ENCODE results near the gene ATP1A1.

The ATP1A1 gene

DNA sequence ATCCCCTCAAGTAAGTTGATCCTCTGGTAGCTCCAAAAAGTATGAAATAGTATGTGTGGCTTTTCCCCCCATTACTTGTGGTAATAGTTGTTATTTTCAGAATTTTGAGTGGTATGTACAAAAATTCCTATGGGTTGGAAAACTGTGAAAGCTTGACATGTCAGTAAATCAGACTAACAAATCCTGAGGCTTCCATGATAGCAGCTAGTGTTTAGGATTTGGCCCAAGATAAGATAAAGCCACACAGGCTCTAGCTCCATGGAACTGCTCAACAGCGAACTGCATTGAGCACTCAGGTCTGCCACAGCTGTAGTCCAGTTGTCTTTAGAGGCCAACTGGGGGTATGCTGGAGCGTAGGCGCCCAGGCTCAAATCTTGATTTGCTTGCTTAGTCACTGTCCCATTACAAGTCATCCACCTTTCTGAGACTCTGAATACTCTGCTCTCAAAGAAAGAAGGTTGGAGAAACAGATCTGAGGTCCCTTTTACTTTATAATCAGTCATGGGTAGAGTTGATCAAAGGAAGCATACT, 28.7 kb downstream of the ATP1A1 start:
- no peak overlapping the region for H3K27ac ChIP-seq (ENCODE audit: insufficient read depth, low read depth, low read length, poor library complexity, severe bottlenecking)
- peaks cover 85% of the 10 kb centered on the region for H3K36me3 ChIP-seq (ENCODE audit: control insufficient read depth, insufficient read depth, low read length)
- H3K27me3 ChIP-seq (ENCODE audit: control insufficient read depth, insufficient read depth, low read length, poor library complexity, severe bottlenecking) = no peaks in the 10 kb centered on the region
- 95 to 96% methylated on average over 3 of the region's 3 CpGs for WGBS, 2 experiments
- no peaks in the 10 kb centered on the region for H3K9me3 ChIP-seq (ENCODE audit: control insufficient read depth, low read length)
- no peak overlapping the region for H3K4me3 ChIP-seq (ENCODE audit: insufficient read depth, low read depth, low read length)
- no peaks in the 10 kb centered on the region for H3K4me1 ChIP-seq (ENCODE audit: control insufficient read depth, insufficient read depth, low read length)

DNA sequence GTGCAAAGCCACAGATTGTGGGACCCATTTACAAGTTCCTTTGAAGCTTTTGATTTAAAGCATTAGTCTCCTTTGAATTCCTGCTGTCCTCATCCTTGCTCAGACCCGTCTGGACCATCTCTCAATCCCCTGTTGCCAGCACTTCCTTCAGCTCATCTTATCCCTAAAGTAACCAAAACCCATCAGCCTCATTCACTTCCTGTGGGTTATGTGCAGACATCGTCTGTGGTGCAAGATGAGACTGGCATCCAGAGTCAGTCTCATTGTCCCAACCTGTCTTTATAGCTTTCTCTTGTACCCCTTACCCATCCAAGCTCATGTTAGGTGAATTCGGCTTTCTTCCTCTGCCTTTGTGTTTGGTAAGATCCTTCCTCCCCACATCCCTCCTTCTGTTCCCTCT, 29.3 kb downstream of the ATP1A1 start:
- peaks cover 79% of the 10 kb centered on the region for H3K36me3 ChIP-seq (ENCODE audit: control insufficient read depth, insufficient read depth, low read length)
- no peak overlapping the region for H3K4me3 ChIP-seq (ENCODE audit: insufficient read depth, low read depth, low read length)
- H3K27me3 ChIP-seq (ENCODE audit: control insufficient read depth, insufficient read depth, low read length, poor library complexity, severe bottlenecking) = no peaks in the 10 kb centered on the region
- no peaks in the 10 kb centered on the region for H3K4me1 ChIP-seq (ENCODE audit: control insufficient read depth, insufficient read depth, low read length)
- no peak overlapping the region for H3K27ac ChIP-seq (ENCODE audit: insufficient read depth, low read depth, low read length, poor library complexity, severe bottlenecking)
- WGBS, 2 experiments = 94 to 95% methylated on average over 3 of the region's 3 CpGs
- no peaks in the 10 kb centered on the region for H3K9me3 ChIP-seq (ENCODE audit: control insufficient read depth, low read length)

DNA sequence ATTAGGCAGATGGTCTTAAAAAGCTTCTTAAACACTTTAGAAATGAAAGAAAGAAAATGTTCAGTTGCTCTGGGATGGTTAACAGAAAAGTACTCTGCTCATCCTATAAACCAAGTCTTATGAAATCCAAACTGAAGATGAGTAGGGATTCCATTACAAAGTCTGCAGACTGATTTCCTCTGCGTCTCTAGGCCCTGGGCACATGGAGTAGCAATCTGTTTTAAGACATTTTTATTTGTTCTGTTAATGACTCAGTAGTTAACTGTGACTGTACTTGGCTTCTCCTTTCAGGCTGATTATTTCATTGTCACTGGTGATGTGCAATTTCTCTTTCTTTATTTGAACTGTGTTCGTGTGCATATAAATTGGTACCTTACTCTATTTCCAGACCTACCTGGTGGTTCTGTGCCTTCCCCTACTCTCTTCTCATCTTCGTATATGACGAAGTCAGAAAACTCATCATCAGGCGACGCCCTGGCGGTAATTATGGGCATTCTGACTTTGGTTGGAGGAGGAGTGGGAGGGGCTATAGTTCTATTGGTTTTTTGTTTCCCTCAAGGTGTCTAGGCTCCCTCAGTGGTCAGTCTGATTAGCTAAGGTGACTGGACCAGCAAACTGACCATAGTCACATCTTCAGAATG, 30.6 kb downstream of the ATP1A1 start:
- H3K27ac ChIP-seq (ENCODE audit: insufficient read depth, low read depth, low read length, poor library complexity, severe bottlenecking) = no peak overlapping the region
- no peak overlapping the region for H3K4me3 ChIP-seq (ENCODE audit: insufficient read depth, low read depth, low read length)
- no peaks in the 10 kb centered on the region for H3K4me1 ChIP-seq (ENCODE audit: control insufficient read depth, insufficient read depth, low read length)
- WGBS, 2 experiments = 96 to 98% methylated on average over 6 to 7 of the region's 7 CpGs
- peaks cover 66% of the 10 kb centered on the region for H3K36me3 ChIP-seq (ENCODE audit: control insufficient read depth, insufficient read depth, low read length)
- no peaks in the 10 kb centered on the region for H3K9me3 ChIP-seq (ENCODE audit: control insufficient read depth, low read length)
- no peaks in the 10 kb centered on the region for H3K27me3 ChIP-seq (ENCODE audit: control insufficient read depth, insufficient read depth, low read length, poor library complexity, severe bottlenecking)

DNA sequence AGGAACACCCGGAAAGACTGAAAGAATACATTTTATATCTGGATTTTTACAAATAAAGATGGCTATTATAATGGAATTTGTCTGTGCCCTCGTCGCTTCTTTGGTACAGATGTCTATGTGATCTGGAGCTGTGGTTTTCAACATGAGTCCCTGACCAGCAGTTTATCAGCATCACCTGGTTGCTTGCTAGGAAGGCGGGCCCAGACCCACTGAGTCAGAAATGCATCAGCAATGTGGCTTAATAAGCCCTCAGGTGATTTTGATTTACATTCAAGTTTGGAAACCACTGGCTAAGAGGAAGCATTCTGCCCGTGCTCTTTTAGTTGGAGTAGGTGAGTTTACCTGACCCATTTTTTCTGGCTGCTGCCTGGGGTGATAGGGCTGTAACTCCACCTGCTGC, 31.7 kb downstream of the ATP1A1 start:
- H3K4me3 ChIP-seq (ENCODE audit: insufficient read depth, low read depth, low read length) = no peak overlapping the region
- H3K27me3 ChIP-seq (ENCODE audit: control insufficient read depth, insufficient read depth, low read length, poor library complexity, severe bottlenecking) = no peaks in the 10 kb centered on the region
- H3K36me3 ChIP-seq (ENCODE audit: control insufficient read depth, insufficient read depth, low read length) = peaks cover 55% of the 10 kb centered on the region
- no peaks in the 10 kb centered on the region for H3K9me3 ChIP-seq (ENCODE audit: control insufficient read depth, low read length)
- 96 to 99% methylated on average over 4 to 5 of the region's 5 CpGs for WGBS, 2 experiments
- H3K27ac ChIP-seq (ENCODE audit: insufficient read depth, low read depth, low read length, poor library complexity, severe bottlenecking) = no peak overlapping the region
- H3K4me1 ChIP-seq (ENCODE audit: control insufficient read depth, insufficient read depth, low read length) = no peaks in the 10 kb centered on the region

DNA sequence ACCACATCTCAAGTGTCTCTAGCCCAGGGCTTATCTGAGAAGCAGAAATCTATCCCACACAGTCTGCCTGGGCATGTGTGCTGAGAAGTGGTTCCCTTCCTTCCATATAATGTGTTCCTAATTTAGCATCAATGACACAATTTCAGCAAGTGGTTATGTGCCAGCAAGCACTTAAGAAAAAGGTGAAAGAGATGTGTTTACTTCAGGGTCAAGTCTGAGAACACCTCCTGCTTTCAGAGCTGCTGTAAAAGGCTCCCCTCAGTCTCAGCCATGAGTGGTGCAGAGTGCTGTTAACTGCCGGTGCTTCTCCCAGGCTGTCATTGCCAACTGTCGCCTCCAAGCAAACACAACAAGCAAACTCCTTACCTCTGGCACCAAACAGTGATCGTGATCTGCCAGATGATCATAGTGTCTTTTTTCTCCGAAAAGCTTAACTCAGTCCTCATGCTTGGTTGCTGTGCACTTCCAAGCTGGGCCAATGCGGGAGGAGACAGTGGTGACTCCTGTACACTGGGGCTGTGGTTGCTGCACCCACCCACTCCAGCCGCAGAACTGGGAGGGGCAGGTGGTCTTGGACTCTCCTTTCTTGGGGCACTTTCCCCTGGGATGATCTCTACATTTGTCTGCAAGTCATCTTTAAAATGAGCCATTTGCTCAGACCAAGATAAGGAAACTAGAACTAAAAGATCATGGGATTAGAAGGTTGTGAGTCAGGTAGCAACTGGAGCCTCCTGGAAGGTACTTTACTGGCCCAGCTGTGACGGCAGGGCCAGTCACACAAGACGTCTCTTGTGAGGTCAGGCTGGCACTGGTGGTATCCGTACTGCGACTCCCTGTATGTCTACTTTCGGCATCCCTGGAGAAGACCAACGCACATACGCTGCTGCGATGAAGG, 32.4 kb downstream of the ATP1A1 start:
- Histone ChIP-seq H3K4me1 (ENCODE audit: control insufficient read depth, insufficient read depth, low read length) (no peaks in the 10 kb centered on the region), H3K4me3 (ENCODE audit: insufficient read depth, low read depth, low read length) (no peak overlapping the region), H3K27me3 (ENCODE audit: control insufficient read depth, insufficient read depth, low read length, poor library complexity, severe bottlenecking) (no peaks in the 10 kb centered on the region), H3K36me3 (ENCODE audit: control insufficient read depth, insufficient read depth, low read length) (peaks cover 47% of the 10 kb centered on the region), H3K9me3 (ENCODE audit: control insufficient read depth, low read length) (no peaks in the 10 kb centered on the region), H3K27ac (ENCODE audit: insufficient read depth, low read depth, low read length, poor library complexity, severe bottlenecking) (no peak overlapping the region)
- WGBS, 2 experiments = 92 to 93% methylated on average over 14 of the region's 14 CpGs

DNA sequence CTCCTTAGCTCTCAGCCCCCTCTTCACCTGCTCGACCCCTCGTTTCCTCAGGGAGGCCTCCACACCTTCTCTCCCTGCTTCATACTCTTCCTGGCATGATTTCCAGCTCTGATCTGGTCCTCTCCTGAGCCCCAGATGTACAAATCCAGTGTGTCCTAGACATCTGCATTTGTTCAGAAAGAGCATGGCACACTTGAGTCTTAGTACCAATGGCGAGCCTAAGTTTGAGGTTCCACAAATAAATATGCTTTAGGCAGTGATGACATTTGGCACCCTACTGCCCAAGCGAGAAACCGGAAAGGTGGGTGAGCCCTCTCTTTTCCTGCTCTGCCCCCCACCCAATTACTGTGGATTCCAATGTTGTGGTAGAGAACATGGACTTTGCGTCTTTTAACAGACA, 34.0 kb downstream of the ATP1A1 start:
- H3K27me3 ChIP-seq (ENCODE audit: control insufficient read depth, insufficient read depth, low read length, poor library complexity, severe bottlenecking) = no peaks in the 10 kb centered on the region
- no peak overlapping the region for H3K4me3 ChIP-seq (ENCODE audit: insufficient read depth, low read depth, low read length)
- H3K36me3 ChIP-seq (ENCODE audit: control insufficient read depth, insufficient read depth, low read length) = peaks cover 32% of the 10 kb centered on the region
- WGBS, 2 experiments = 92 to 96% methylated on average over 6 of the region's 6 CpGs
- H3K9me3 ChIP-seq (ENCODE audit: control insufficient read depth, low read length) = no peaks in the 10 kb centered on the region
- no peaks in the 10 kb centered on the region for H3K4me1 ChIP-seq (ENCODE audit: control insufficient read depth, insufficient read depth, low read length)
- H3K27ac ChIP-seq (ENCODE audit: insufficient read depth, low read depth, low read length, poor library complexity, severe bottlenecking) = no peak overlapping the region

DNA sequence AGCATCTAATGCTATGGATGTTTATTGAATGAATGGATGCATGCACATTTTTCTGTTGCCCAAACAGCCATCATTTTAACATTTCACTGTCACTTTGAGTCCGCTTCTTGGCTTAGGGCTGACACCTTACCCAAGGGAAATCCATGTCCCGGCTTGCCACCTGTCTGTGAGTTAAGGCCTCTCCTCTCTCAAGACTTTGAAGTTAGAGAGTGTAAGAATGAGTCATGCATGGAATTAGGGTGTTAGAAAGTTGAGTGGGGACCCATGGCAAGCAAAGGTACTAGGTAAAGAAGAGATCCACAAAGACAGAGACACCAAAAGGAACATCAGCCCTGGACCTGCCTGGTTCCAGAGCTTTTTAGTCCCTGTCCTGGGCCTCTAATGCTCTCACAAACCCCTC, 35.1 kb downstream of the ATP1A1 start:
- Histone ChIP-seq H3K27ac (ENCODE audit: insufficient read depth, low read depth, low read length, poor library complexity, severe bottlenecking) (no peak overlapping the region), H3K4me1 (ENCODE audit: control insufficient read depth, insufficient read depth, low read length) (no peaks in the 10 kb centered on the region), H3K27me3 (ENCODE audit: control insufficient read depth, insufficient read depth, low read length, poor library complexity, severe bottlenecking) (no peaks in the 10 kb centered on the region), H3K4me3 (ENCODE audit: insufficient read depth, low read depth, low read length) (no peak overlapping the region), H3K36me3 (ENCODE audit: control insufficient read depth, insufficient read depth, low read length) (peaks cover 24% of the 10 kb centered on the region), H3K9me3 (ENCODE audit: control insufficient read depth, low read length) (no peaks in the 10 kb centered on the region)
- 98 to 100% methylated on average over 2 of the region's 2 CpGs for WGBS, 2 experiments

DNA sequence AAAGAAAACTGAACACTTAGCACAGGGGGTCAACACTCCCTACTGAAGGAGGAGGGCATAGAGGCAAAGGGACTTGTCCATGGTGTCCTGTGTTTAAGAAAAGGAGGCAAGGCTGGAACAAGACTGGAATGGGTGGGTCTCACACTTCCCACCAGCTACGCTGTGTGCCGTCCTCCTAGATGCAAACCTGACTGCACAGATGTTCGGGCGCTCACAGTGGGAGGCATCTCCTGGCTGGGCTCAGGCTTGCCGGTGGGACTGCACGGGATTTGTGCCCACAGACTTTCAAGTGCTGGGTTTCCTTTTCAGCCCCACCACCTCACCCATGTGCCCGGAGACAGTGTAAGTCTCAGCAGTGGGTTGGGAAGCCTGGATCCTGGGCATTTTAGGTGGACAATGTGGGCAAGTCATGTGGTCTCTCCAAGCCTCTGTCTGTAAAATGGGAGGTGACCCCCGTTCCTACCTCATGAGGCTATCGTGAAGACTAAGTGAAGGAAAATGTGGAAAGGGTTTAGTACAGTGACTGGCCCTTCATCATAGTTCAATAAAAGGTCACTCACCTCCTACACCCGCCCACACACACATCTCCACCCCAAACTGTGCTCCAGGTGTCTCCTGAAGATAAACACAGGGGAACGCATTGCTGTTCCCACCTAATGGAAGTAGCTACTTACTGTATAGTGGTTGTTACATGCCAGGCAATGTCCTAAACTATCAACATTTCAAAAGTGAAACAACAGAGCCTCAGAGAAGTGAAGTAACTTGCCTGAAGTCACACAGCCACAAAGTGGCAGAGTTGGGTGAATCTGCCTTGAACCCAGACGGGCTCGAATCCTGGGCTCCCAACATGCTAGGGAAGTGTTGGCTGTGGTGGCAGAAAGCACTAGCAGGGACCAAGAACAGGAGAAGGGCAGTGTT, 36.0 kb downstream of the ATP1A1 start:
- H3K27me3 ChIP-seq (ENCODE audit: control insufficient read depth, insufficient read depth, low read length, poor library complexity, severe bottlenecking) = no peaks in the 10 kb centered on the region
- H3K36me3 ChIP-seq (ENCODE audit: control insufficient read depth, insufficient read depth, low read length) = peaks cover 17% of the 10 kb centered on the region
- WGBS, 2 experiments = 93 to 97% methylated on average over 12 to 13 of the region's 13 CpGs
- H3K27ac ChIP-seq (ENCODE audit: insufficient read depth, low read depth, low read length, poor library complexity, severe bottlenecking) = no peak overlapping the region
- no peak overlapping the region for H3K4me3 ChIP-seq (ENCODE audit: insufficient read depth, low read depth, low read length)
- H3K9me3 ChIP-seq (ENCODE audit: control insufficient read depth, low read length) = no peaks in the 10 kb centered on the region
- H3K4me1 ChIP-seq (ENCODE audit: control insufficient read depth, insufficient read depth, low read length) = no peaks in the 10 kb centered on the region

DNA sequence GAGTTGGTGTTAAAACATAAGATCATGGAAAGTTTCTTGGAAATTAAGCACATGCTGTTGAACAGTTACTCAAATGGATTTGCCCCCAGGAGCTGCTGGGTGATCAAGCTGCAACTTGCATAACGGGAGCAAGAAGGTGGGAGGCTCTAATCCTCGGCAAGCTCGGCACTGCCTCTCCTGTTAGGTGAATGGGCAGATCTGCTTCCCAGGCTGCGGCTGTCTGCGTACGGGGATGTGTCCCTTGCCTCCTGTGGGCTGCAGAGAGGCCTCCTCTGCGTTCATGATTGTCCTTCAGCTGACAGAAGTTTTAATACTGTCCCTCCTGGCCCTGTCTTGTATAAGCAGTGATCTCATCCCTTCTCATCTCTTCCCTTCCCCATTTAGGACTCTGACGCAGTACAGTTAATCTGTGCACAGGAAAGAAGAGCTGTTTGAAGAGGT, 36.7 kb downstream of the ATP1A1 start:
- WGBS, 2 experiments = 78% methylated on average over 7 to 8 of the region's 8 CpGs

More for the DNA sequence above, 36.7 kb downstream of the ATP1A1 start:
- H3K4me1 ChIP-seq (ENCODE audit: control insufficient read depth, insufficient read depth, low read length) = peaks cover 4% of the 10 kb centered on the region
- peaks cover 11% of the 10 kb centered on the region for H3K36me3 ChIP-seq (ENCODE audit: control insufficient read depth, insufficient read depth, low read length)
- H3K27me3 ChIP-seq (ENCODE audit: control insufficient read depth, insufficient read depth, low read length, poor library complexity, severe bottlenecking) = no peaks in the 10 kb centered on the region
- no peak overlapping the region for H3K4me3 ChIP-seq (ENCODE audit: insufficient read depth, low read depth, low read length)
- no peaks in the 10 kb centered on the region for H3K9me3 ChIP-seq (ENCODE audit: control insufficient read depth, low read length)
- H3K27ac ChIP-seq (ENCODE audit: insufficient read depth, low read depth, low read length, poor library complexity, severe bottlenecking) = no peak overlapping the region

Data from ectodermal cell (in vitro differentiated cells).